MV-4-11 (cell line): Measurements from ENCODE around the gene MOB3B.

Experiments
- DNase-seq: peaks from one replicate; lab custom pipeline; 2025; lab: John Stamatoyannopoulos, UW

MOB3B gene

DNA sequence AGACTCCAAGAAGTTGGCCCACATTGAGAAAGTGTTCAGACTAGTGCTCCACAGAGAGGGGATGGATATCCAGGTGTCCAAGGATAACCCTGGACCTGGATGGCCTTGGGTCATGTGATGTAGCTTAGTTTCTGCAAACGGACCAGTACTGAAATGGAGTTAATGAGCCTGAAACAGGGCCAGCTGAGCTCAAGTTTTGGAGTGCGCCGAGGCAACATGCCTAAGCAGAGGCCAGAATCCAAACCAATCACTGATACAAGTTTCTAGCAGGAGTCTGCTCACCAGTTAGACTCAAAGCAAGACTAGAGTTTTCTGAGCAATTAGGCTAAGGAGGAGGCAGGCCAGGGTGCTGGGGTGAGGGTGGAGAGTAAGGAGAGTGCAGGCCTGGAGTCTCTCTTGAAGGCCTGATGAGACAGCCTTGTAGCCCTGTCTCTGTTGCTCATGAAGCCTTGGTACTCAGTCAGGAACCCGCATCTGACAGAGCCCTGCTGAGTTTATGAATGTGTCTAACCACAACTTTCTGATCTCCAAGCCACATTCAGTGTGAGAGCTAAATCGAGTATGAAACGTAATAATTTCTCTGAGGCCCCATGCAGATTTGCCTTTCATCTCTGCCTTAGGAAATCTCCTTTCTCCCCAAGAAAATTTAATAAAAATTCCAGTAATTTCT is 163.8 kb downstream of the MOB3B start:
- DNase-seq, result peak; percentile 79

DNA sequence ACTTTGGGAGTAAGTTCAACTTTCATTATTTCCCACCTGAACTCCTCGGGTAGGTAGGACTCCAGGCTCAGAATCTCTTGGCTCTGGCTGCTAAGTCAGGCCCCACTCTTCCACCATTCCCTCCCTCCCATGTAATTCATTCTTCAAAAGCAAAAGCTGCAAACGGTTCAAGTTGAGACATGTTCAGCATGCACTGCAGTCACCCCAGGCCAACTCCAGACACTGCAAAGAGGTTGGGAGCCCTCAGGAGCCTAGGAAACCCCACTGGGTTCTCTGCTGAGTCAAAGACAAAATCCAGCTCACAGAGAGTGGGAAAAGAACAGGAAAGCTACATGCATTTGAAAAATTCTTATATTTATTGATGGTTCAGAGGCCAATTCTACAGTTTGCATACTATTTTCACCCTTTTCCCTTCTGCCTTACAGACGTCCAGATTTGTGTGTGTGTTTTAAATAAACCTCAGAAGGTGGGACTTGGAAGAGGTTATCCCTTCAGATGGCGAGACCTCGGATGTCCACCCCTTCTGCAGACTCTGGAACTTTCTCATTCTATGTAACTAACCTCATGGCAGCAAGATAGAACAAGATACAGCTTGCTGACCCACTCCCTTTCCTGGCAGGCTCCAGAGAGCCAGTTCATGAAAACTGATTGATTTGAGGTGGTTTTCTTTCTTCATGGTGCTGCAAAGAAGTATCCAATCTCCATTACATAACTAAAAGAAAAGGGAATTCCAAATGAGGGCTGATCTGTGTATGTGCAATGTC is 167.0 kb downstream of the MOB3B start:
- DNase-seq, result no peak

DNA sequence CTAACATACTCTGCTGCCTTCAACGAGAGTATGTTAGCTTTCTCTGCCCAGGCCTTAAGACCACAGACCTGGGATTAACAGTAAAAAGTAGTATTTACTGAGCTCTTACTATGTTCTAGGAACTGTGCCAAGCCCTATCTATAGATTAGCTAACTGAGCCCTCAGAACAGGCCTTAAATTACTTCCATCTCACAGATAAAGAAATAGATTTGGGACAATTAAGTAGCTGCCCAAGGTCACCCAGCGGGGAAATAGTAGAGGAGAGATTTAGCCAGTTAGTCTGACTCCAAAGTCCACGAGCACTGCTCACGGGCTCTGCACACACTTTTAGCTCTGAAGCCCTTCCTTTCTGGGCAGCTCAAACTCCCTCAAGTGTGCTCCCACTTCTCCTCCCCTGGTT is 168.1 kb downstream of the MOB3B start:
- DNase-seq, result no peak

DNA sequence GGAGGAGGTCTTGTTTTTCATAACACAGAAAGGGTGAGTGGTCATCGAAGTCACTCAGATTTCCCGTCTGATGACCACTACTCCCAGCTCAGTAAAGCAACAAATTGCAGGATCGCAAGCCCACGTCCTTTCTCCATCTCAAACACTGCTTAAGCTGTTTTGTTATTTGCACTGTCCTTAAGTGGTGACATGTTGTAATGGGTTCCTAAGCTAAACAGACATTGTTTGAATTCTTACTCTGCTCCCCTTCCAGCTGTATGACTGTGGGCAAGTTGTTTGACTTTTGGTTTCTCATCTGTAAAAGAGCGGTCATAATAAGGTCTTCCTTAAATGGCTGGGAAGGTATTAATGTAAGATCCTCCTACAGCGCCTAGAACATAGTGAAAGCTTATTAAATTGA is 169.9 kb downstream of the MOB3B start:
- DNase-seq, result no peak

DNA sequence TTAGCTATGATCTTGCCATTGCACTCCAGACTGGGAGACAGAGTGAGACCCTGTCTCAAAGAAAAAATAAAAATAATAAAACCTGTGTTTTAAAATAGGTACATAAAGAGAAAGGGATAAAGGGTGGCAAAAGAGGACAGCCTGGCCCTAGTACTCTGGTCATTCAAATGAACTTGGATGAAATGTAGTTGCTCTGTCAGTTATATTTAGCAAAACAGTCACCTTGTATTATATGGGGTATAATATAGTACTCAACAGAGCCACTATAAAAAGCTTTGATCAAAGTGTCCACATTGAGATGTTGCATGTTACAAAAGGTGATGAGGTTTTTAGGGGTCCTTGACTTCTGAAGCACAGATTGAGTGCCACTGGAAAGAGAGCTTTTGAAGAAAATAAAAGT is 171.6 kb downstream of the MOB3B start:
- no peak for DNase-seq

DNA sequence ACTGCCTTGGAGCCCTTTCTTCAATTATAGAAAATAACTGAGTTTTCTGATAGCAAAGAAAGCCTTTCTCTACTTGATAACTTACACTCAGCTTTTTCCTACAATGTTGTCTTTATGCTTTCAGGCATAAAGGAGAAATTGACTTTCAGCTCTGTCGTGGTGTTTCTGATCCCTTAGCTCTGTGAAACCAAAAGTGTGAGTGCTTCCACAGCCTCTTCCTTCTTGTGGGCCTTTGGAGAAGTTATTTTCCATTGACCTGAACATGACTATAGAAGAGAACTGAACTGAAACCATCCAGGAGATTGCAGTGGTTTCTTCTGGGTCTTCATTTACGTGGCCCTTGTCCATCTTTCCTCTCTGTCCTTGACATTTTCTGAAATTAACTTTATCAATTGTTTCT is 173.2 kb downstream of the MOB3B start:
- peak; percentile 86 for DNase-seq

DNA sequence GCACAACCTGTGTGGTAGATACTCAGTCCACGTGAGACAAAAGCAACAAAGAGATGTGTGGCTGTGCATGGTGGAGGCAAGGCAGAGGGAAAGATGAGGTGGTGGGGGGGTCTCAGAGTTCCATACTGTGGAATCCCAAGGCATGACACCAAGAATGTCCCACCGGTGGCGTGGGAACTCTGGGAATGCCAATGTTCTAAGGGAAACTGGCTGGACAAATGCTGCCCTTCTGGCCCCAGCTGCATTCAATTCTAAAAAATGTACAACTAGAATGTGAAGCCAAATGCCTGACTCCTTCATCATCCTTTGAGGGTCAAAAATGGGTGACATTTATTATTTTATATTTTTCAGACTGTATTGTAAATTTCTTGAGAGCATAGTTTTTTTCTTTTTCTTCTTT is 174.4 kb downstream of the MOB3B start:
- no peak for DNase-seq

DNA sequence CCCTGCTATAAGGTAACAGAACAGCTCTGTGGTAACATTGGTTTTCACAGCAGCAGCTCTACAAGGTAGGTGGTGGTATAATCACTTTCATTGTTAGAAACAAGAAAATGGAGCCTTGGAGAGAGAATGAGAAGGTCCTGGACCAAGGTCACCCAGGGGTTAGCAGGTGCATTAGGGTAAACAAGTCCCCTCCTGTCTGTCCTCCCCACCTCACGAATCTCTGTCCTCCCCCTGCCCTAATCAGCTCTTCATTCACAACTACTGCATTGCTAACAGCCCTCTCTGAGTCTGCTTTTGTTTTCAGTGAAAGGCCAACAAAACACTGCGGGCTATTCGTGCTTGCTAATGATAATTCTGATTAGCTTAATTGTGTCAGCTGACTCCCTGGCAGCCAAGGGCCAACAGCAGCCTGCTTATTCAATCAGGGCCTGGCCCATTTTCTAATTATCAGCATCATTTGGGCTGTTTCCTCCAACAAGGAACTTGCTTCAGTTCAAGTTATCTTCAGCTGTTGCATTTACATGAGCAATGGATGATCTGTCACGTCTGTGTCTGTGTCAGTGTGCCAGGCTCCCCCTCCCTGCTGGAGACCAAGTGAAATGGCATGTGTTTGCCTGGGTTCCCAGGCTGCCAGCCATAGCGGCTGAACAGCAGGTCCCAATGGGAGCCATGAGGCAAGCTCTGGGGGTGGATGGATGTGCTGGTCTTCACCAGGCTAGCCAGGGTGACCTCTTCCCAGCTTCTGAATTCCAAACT is 176.0 kb downstream of the MOB3B start:
- DNase-seq, result peak; percentile 27

DNA sequence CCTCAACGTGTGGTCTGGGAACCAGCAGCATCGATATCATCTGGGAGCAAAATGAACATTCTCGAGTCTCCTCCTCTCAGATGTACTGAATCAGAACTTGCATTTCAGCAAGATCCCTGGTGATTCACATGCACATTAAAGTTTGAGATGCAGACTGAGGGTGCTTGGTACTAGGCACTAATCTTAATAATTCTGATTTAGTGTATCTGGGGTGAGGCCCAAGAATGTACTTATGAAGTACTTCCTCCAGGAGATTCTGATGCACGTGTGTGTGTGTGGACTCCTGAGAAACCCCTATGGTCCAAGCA is 176.5 kb downstream of the MOB3B start:
- DNase-seq, result no peak

DNA sequence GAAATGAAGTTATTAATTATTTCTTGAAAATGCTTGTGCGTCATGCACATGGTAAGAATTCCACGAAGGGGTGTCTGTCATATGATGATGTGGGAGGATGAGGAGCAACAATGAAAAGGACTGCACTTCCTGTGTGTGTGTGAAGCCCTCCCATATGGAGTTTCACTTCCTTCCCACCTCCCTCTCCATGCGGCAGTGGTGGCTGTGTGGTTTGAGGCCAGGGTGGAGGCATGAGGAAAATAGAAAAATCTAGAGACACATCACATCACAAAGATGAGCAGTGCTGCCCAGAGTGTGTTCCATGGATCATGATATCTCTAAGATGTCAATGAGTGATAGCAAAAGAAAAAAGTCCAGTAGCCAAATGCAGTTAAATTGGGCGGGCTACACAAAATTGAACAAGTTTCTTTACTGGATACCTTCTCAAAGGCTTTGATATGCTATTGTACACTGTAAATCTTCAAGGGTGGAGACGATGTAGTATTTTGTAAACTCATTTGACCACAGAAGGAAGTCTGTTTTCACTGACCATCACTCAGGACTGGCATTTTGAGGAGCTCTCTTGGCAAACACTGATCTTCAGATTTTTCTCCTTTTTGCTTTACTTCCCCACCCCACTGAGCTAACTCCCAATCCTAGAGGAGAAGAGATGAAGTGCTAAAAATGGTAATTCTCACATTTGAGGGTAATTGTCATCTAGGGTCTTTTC is 177.0 kb downstream of the MOB3B start:
- DNase-seq, result peak; percentile 97

DNA sequence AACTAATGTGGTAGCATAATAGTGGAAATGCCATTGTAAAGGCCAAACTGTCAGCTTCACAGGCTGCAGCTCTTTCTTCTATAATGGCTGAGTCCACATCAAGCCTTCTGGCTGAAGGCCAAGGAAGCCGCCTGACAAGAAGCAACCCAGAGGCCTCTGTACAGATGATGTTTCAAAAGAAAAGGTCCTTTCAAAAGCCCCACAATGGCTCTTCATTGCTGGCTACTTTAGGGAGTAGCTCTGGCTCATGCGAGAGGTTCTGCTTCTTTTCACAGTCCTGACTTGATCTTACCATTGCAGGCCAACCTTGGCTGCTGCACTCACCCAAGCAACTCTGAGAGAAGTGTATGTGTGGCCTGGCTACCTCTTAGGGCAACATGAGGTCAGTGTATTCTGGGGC is 178.2 kb downstream of the MOB3B start:
- DNase-seq, result peak; percentile 26

DNA sequence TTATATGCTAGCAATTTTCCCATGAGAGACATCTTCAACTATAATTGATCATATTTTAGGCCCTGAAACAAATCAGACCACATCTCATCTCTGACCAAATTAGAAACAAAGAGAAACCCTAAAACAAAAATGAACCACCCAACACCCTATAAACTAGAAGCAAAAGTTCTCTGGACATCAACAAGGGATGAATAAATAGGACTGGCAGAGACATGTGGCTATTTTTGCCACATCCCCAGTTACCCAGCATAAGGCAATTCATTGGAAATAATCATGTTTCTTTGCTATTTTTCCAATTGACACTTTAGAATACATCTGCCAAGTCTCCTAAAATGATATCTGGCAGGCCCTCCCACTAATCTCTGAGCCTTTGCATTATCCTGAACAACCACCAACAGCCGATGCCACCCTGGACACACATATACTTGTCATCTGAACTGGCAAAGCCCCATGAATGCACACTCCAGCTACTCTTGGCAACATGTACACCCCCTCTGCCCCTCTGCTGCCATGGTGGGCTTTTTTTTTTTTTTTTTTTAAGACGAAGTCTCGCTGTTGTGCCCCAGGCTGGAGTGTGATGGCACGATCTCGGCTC is 179.1 kb downstream of the MOB3B start:
- no peak for DNase-seq

DNA sequence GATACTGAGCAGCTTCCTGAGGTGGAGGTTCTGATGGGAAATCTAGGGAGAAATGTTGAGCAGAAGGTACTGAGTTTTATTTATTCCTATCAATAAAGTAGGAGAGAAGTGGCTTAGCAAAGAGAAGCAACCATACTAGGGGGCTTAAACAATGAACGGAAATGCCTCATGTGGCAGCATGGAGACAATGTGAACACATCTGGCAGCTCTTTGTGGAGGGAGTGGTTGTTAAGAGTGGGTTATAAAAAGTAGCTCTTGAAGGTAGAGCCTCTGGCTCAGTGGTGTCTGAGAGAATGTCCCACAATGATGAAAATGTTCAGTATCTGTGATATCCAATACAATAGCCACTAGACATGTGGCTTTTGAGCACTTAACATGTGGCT is 179.9 kb downstream of the MOB3B start:
- no peak for DNase-seq

DNA sequence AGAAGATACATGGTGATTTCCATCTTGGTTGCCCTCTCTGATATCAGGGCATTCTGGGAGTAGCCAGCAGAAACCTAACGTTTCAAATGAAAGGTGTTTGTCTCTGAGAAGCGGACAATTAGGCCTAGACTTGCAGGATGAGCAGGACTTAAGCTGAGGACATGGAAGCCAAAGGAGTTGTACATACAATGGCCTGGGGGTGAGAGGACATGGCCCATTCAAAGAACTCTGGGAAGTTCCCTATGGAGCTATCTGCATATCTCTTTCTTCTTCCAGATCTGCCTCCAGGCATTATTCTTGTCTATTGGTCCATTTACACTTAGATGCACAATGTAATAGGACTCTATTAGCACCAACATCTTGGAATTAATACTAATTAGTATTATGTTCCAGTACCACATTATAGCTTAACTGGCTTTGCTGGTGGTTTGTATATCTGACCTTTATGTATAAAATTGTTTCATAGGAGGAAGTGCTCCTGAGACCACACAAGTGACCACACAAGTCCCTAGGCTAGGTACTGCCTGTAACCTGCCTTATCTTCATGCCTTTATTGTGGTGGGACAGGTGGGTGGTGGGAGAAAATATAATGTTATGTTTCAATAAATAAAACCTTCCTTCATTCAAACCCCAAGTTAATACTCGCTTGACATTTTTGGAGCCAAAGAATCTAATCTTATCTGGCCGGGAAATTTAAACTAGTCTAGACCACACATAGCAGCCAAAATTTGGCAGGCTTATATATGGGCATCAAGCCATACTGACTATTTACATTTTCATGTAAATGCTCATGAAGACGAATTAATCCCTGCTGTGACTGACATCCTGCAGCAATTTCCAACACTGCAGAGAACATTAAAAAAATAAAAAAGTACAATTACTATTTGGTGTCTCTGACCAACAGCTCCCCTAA is 180.6 kb downstream of the MOB3B start:
- DNase-seq, result no peak

DNA sequence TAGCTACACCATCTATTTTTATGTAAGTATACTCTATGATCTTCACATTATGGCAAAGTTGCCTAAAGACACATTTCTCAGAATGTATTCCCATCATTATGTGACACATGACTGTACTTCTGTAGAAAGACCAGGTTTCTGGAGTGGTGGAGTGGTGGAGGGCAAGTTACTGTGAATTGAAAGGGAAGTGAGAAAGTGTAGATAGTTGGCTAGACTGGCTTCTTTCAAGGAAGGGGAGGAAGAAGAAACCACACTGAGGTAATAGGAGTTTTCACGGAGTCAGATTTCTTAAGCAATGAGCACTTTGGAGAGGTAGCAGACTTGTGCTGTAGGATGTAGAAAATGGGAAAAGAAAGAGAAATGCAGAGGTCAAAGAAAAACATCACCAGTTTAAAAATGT is 181.7 kb downstream of the MOB3B start:
- DNase-seq, result peak; percentile 93

DNA sequence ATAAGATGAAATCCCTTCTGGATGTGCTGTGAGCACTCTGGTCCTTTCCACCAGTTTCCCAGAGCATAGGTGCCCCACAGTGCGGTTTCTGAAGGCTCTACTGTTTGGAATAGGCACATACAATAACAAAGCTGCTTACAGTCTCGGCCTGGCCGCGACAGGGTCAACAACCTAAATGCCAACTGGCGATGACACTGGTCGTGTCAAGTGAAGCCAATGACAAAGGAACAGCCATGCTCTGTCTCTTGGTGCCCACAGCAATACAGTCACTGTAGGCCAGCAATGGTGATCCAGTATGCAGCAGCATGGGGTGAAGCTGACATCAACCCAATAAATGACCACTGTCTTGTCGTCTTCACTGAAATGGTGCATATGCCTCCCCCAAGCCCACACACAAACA is 184.8 kb downstream of the MOB3B start:
- no peak for DNase-seq

DNA sequence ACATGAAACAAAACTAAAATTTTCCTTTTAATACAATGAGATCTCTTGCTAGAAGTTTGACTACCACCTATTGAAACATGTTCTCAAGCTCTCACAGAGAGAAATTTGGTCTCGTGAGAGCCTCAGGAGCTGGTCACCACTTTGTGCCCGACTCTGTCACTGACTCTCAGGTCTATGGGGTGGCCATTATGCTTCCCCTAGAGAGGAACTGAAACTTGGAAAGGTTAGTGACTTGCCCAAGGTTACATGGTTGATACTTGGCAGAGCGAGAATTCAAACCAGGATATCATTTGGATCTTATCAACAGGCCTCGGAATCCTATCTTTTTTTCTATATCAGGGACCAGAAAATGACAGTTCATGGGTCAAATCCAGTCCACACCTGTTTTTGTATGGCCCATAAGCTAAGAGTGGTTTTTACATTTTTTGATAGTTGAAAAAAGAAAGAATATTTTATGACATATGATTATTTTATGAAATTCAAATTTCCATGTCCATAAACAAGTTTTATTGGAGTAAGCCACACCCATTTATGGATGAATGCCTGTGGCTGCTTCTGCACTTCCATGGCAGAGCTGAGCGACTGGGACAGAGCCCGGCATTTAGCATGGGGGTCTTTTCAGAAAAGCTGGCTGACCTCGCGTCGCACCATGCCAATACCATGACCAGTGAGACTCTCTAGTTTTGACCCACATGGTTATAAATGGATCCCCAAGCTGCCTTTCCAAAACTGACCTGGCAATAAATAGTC is 187.9 kb downstream of the MOB3B start:
- DNase-seq, result peak; percentile 71

DNA sequence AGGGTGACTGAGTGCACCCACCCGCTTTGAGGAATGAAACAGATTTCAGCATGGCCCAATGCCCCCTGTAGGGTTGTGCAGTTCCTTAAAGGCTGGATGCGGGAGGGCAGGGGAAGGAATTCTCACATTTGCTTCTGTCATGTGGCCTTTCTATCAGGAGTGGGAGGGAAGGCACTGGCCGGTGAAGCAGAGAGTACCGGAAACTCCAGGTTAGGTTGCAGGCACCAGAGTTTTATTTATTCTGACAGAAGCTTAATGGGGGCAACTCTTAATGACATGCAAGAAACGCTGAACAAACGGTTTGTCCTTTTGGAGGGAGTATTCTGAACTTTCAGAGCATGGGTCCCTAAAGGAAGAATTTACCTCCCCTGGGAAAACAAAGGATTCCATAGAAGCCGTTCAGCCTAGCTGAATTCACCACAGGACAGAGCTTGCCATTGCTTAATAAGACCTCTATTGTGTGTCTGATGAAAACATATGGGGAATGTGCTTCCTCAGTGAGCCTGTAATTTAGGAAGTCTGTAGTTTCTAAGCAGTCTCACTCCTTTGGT is 188.6 kb downstream of the MOB3B start:
- peak; percentile 71 for DNase-seq

DNA sequence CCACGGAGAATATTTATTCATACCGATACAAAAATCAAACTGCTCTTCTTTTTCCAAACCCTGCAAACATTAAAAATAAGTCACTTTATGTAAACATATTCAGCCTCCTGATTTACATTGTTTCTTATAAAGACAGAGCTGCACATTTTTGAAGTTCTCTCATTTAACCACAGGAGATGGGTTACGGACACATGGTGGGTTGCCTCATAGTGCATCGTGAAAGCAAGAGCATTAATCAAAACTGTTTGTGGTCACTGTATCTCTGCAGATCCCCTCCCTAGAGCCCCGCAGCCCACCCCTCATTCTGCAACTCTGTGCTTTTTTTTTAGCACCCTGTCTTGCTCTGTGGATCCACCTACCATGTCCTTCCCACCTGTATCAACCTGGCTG is 189.3 kb downstream of the MOB3B start:
- DNase-seq, result peak; percentile 42

DNA sequence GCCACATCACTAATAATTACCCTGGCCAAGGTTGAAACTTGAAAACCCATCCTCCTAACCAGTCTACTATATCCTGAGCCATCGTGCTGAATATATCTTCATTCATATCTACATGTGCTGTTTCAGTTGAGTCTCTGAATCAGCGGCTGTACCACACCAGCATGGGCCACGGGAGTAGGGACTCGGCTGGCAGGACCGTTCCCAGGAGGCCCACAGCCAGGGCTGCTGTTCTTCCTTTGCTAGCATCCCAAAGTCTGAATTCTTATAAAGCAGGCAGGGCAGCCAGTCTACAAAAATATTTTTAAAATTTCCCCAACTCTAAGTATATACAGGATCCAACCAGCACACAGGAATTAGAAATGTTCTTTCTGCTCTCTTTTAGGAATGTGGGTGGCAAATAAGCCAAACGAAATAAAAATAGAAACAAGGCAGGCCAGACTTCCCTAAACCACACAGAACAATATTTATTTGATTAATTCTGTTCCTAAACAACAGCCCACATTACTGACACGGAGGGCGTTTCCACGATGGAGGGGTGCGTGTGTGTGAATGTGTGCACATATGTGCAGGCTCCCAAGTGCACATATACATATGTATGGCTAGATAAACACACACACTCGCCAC is 189.8 kb downstream of the MOB3B start:
- DNase-seq, result no peak
